ENCODE data around the gene TGFB1I1.
"Not testable (repeated sequence)": the region's sequence is repeated elsewhere in the genome, so short reads cannot be mapped to it uniquely, and the experiment has no call there.

TGFB1I1 gene

DNA sequence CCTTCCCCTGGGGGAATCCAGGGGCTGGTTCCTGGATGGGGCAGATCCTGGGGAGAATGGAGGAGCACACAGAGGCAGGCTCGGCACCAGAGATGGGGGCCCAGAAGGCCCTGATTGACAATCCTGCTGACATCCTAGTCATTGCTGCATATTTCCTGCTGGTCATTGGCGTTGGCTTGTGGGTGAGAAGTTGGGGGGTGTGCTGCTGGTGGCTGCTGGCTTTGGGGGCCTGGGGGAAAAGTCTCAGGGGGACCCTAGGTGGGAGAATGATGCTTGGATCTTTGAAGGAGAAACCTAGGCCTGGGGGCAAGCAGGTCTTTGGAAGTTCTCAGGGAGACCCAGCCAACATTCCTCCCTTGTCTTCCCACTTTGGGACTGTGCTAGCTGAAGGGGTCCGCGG is 11.1 kb downstream of the TGFB1I1 start, which contains the start of gene SLC5A2:
Gene SLC5A2 (plus strand): TSS at position 43 of the 400 bp plus-strand sequence. CDS start 14 bp downstream, at position 57.
- Histone ChIP-seq H3K4me3 (ENCODE audit: low read length) (no peak within 1 kb of the TSS), H3K79me2 (ENCODE audit: low read length) (no peaks in the 10 kb centered on the region), H3K4me1 (ENCODE audit: low read length) (no peaks in the 10 kb centered on the region), H3K9me3 (ENCODE audit: insufficient read depth, low read length) (no peaks in the 10 kb centered on the region), H3K9ac (ENCODE audit: low read length) (no peak within 1 kb of the TSS), H2AFZ (ENCODE audit: low read depth, low read length) (no peak within 1 kb of the TSS), H3K27me3 (ENCODE audit: low read depth, low read length) (peaks cover 10% of the 10 kb centered on the region), H3K27ac (ENCODE audit: low read length) (no peak within 1 kb of the TSS), H3K4me2 (ENCODE audit: low read length) (no peak within 1 kb of the TSS), H4K20me1 (ENCODE audit: insufficient read depth, low read length) (no peaks in the 10 kb centered on the region), H3K36me3 (replicated peaks; ENCODE audit: low read depth, low read length) (no peaks in the 10 kb centered on the region)
- TF ChIP-seq, protein P1, sequence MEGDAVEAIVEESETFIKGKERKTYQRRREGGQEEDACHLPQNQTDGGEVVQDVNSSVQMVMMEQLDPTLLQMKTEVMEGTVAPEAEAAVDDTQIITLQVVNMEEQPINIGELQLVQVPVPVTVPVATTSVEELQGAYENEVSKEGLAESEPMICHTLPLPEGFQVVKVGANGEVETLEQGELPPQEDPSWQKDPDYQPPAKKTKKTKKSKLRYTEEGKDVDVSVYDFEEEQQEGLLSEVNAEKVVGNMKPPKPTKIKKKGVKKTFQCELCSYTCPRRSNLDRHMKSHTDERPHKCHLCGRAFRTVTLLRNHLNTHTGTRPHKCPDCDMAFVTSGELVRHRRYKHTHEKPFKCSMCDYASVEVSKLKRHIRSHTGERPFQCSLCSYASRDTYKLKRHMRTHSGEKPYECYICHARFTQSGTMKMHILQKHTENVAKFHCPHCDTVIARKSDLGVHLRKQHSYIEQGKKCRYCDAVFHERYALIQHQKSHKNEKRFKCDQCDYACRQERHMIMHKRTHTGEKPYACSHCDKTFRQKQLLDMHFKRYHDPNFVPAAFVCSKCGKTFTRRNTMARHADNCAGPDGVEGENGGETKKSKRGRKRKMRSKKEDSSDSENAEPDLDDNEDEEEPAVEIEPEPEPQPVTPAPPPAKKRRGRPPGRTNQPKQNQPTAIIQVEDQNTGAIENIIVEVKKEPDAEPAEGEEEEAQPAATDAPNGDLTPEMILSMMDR (IDR thresholded peaks at IDR 0.05; ENCODE audit: low read depth, low read length): no peak
- TF ChIP-seq EZH2phosphoT487 (IDR thresholded peaks at IDR 0.05; ENCODE audit: low read depth): no peak

DNA sequence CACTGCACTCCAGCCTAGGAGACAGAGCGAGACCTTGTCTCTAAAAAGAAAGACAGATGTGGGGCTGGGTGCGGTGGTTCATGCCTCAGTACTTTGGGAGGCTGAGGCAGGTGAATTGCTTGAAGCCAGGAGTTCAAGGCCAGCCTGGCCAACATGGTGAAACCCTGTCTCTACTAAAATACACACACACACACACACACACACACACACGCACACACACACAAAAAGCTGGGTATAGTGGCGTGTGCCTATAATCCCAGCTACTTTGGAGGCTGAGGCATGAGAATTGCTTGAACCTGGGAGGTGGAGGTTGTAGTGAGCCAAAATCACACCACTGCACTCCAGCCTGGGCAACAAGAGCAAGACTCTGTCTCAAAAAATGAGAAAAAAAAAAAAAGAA is 12.1 kb downstream of the TGFB1I1 start:
- not testable (repeated sequence) for H3K79me2 ChIP-seq (ENCODE audit: low read length); H3K36me3 ChIP-seq (replicated peaks; ENCODE audit: low read depth, low read length); H3K27ac ChIP-seq (ENCODE audit: low read length); H3K27me3 ChIP-seq (ENCODE audit: low read depth, low read length); H2AFZ ChIP-seq (ENCODE audit: low read depth, low read length); H3K4me1 ChIP-seq (ENCODE audit: low read length); H3K9ac ChIP-seq (ENCODE audit: low read length); H3K4me3 ChIP-seq (ENCODE audit: low read length); H3K9me3 ChIP-seq (ENCODE audit: insufficient read depth, low read length); H4K20me1 ChIP-seq (ENCODE audit: insufficient read depth, low read length); H3K4me2 ChIP-seq (ENCODE audit: low read length)

DNA sequence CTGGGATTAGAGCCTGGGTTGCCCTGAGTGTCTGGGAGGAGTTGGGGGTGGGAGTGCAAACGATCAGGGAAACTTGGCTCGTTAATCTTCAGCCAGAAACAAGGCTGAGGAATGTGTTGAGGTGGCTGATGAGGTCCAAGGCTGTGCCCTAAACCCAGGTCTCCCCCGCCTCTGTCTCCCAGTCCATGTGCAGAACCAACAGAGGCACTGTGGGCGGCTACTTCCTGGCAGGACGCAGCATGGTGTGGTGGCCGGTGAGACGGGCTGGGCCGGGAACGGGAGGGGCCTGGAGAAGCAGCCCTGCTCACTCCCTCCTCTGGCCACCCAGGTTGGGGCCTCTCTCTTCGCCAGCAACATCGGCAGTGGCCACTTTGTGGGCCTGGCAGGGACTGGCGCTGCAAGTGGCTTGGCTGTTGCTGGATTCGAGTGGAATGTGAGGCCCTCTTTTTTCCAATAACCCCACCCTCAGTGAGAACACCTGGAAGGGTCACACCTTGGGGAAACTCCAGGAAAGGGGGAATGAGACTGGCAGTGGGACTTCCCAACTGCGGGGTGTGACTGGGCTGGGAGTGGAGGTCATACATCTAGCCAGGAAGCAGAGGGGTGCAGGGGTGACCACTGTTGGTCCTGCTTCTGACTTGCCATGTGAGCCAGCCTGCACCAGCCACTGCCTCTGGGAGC is 12.7 kb downstream of the TGFB1I1 start:
- Histone ChIP-seq H3K4me3 (ENCODE audit: low read length) (no peak overlapping the region), H3K36me3 (replicated peaks; ENCODE audit: low read depth, low read length) (peaks cover 3% of the 10 kb centered on the region), H2AFZ (ENCODE audit: low read depth, low read length) (no peak overlapping the region), H3K27ac (ENCODE audit: low read length) (no peak overlapping the region), H3K4me1 (ENCODE audit: low read length) (no peaks in the 10 kb centered on the region), H3K9me3 (ENCODE audit: insufficient read depth, low read length) (no peaks in the 10 kb centered on the region), H3K27me3 (ENCODE audit: low read depth, low read length) (peaks cover 10% of the 10 kb centered on the region), H3K4me2 (ENCODE audit: low read length) (no peak overlapping the region), H3K79me2 (ENCODE audit: low read length) (no peaks in the 10 kb centered on the region), H4K20me1 (ENCODE audit: insufficient read depth, low read length) (no peaks in the 10 kb centered on the region), H3K9ac (ENCODE audit: low read length) (no peak overlapping the region)
- no peak for TF ChIP-seq EZH2phosphoT487 (IDR thresholded peaks at IDR 0.05; ENCODE audit: low read depth)
- TF ChIP-seq, protein P1 (IDR thresholded peaks at IDR 0.05; ENCODE audit: low read depth, low read length): no peak

DNA sequence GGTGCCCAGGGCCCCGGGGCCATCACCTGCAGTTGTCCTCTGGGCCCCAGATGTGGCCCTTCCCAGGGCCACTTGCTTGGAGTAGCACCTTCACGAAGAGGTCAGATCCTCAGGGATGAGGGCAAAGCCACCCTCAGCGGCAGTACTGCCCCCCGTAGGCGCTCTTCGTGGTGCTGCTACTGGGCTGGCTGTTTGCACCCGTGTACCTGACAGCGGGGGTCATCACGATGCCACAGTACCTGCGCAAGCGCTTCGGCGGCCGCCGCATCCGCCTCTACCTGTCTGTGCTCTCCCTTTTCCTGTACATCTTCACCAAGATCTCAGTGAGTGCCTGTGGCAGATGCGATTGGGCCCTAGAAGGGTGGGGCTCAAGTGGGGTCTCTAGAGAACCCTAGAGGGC is 13.6 kb downstream of the TGFB1I1 start:
- Histone ChIP-seq H3K36me3 (replicated peaks; ENCODE audit: low read depth, low read length) (peaks cover 3% of the 10 kb centered on the region), H3K4me1 (ENCODE audit: low read length) (no peaks in the 10 kb centered on the region), H3K9me3 (ENCODE audit: insufficient read depth, low read length) (no peaks in the 10 kb centered on the region), H3K4me2 (ENCODE audit: low read length) (no peak overlapping the region), H3K9ac (ENCODE audit: low read length) (no peak overlapping the region), H3K27me3 (ENCODE audit: low read depth, low read length) (peaks cover 10% of the 10 kb centered on the region), H3K27ac (ENCODE audit: low read length) (no peak overlapping the region), H3K79me2 (ENCODE audit: low read length) (no peaks in the 10 kb centered on the region), H3K4me3 (ENCODE audit: low read length) (no peak overlapping the region), H2AFZ (ENCODE audit: low read depth, low read length) (no peak overlapping the region), H4K20me1 (ENCODE audit: insufficient read depth, low read length) (no peaks in the 10 kb centered on the region)
- no peak for TF ChIP-seq EZH2phosphoT487 (IDR thresholded peaks at IDR 0.05; ENCODE audit: low read depth)
- TF ChIP-seq, protein P1 (IDR thresholded peaks at IDR 0.05; ENCODE audit: low read depth, low read length): no peak
